OCI-LY3 (cell line): Measurements from ENCODE around the gene ATIC.
A peak's percentile ranks its signal among the peaks of the same experiment; 100 is the strongest.
"Not testable (repeated sequence)": the region's sequence is repeated elsewhere in the genome, so short reads cannot be mapped to it uniquely, and the experiment has no call there.

ENCODE experiments used
- H2AFZ ChIP-seq: fragments of 200-600, 300-600 bp; shearing (Covaris generic); 2 replicates; pipeline ENCODE4 v1.6.0; 2014; ENCODE audit warnings: antibody characterized with exemption, low read depth, low read length
- H3K27ac ChIP-seq: fragments of 200-600, 300-600 bp; sonication (generic); 2 replicates; pipeline ENCODE4 v1.5.1; 2014; ENCODE audit warnings: mild to moderate bottlenecking, low read length, moderate library complexity, mixed read lengths
- H3K27me3 ChIP-seq: fragments of 200-600, 300-600 bp; sonication (generic); 2 replicates; pipeline ENCODE4 v1.6.1; 2014; ENCODE audit warnings: low read depth, low read length, mixed read lengths
- H3K36me3 ChIP-seq: fragments of 200-600, 300-600 bp; sonication (generic); replicated peaks from 2 replicates; pipeline ENCODE3; 2014; ENCODE audit warnings: low read depth, low read length, mixed read lengths
- H3K4me1 ChIP-seq: fragments of 300-600, 200-600 bp; sonication (generic); 2 replicates; pipeline ENCODE4 v1.6.1; 2014; ENCODE audit warnings: low read length, mixed read lengths
- H3K4me2 ChIP-seq: fragments of 200-600, 300-600 bp; sonication (generic); 2 replicates; pipeline ENCODE4 v1.6.1; 2014; ENCODE audit warnings: low read length, mixed read lengths
- H3K4me3 ChIP-seq: fragments of 300-600, 200-600 bp; sonication (generic); 2 replicates; pipeline ENCODE4 v1.5.1; 2014; ENCODE audit warnings: antibody characterized with exemption, mild to moderate bottlenecking, low read length, moderate library complexity
- H3K79me2 ChIP-seq: fragments of 300-600, 200-600 bp; shearing (Covaris generic); 2 replicates; pipeline ENCODE4 v1.6.1; 2014; ENCODE audit warnings: mild to moderate bottlenecking, low read length, mixed read lengths
- H3K9ac ChIP-seq: fragments of 300-600, 200-600 bp; shearing (Covaris generic); 2 replicates; pipeline ENCODE4 v1.6.0; 2014; ENCODE audit warnings: mild to moderate bottlenecking, low read length, moderate library complexity
- H3K9me3 ChIP-seq: fragments of 200-600, 300-600 bp; shearing (Covaris generic); 2 replicates; pipeline ENCODE4 v1.6.1; 2014; ENCODE audit warnings: low read length, mixed read lengths; ENCODE audit not compliant: insufficient read depth
- H4K20me1 ChIP-seq: fragments of 200-600, 300-600 bp; sonication (generic); 2 replicates; pipeline ENCODE4 v1.6.1; 2016; ENCODE audit warnings: low read length, mixed read lengths; ENCODE audit not compliant: insufficient read depth
- EZH2phosphoT487 ChIP-seq: fragments of 200-600 bp; shearing (Covaris generic); IDR thresholded peaks from 2 replicates; pipeline ENCODE4 v1.6.1; 2018; ENCODE audit warnings: antibody characterized with exemption, mixed run types, low read depth
- TF ChIP-seq, protein P1 (sequence below): fragments of 200-600, 300-600 bp; sonication (generic); IDR thresholded peaks from 2 replicates; pipeline ENCODE4 v1.5.1; 2014; ENCODE audit warnings: antibody characterized with exemption, low read length, low read depth

Gene ATIC

DNA sequence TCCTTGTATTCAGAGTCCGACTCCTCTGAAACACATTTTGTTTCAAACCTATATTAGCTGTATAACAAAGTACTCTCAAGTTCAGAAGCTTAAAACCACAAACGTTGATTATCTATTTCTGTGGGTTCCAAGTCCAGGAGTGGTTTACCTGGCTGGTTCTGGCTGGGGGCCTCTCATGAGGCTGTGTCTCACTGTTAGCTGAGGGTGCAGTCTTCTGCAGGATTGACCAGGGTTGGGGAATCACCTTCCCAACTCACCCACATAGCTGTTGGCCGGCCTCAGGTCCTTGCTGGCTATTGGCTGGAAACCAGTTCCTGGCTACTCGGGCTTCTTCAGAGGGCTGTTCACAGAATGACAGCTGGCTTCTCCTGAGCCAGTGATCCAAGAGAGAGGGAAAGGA, 18.0 kb upstream of the ATIC start:
- Histone ChIP-seq H3K4me1 (no peaks in the 10 kb centered on the region), H2AFZ (no peak overlapping the region), H3K9ac (no peak overlapping the region), H3K4me3 (no peak overlapping the region), H3K79me2 (no peaks in the 10 kb centered on the region), H3K36me3 (no peaks in the 10 kb centered on the region), H3K27me3 (no peaks in the 10 kb centered on the region), H3K27ac (no peak overlapping the region), H4K20me1 (no peaks in the 10 kb centered on the region), H3K9me3 (no peaks in the 10 kb centered on the region), H3K4me2 (no peak overlapping the region)
- TF ChIP-seq, protein P1, sequence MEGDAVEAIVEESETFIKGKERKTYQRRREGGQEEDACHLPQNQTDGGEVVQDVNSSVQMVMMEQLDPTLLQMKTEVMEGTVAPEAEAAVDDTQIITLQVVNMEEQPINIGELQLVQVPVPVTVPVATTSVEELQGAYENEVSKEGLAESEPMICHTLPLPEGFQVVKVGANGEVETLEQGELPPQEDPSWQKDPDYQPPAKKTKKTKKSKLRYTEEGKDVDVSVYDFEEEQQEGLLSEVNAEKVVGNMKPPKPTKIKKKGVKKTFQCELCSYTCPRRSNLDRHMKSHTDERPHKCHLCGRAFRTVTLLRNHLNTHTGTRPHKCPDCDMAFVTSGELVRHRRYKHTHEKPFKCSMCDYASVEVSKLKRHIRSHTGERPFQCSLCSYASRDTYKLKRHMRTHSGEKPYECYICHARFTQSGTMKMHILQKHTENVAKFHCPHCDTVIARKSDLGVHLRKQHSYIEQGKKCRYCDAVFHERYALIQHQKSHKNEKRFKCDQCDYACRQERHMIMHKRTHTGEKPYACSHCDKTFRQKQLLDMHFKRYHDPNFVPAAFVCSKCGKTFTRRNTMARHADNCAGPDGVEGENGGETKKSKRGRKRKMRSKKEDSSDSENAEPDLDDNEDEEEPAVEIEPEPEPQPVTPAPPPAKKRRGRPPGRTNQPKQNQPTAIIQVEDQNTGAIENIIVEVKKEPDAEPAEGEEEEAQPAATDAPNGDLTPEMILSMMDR, result no peak
- no peak for TF ChIP-seq EZH2phosphoT487

GRCh38 chr2:215299337-215299859, 12.5 kb upstream of the ATIC start:
- H3K4me3 ChIP-seq, result no peak overlapping the region
- H4K20me1 ChIP-seq, result no peaks in the 10 kb centered on the region
- no peak overlapping the region for H3K27ac ChIP-seq
- no peaks in the 10 kb centered on the region for H3K27me3 ChIP-seq
- H3K9me3 ChIP-seq, result no peaks in the 10 kb centered on the region; the same call in 1 of the 2 replicates
- no peak overlapping the region for H3K9ac ChIP-seq
- TF ChIP-seq, protein P1, result no peak
- no peak for TF ChIP-seq EZH2phosphoT487
- no peaks in the 10 kb centered on the region for H3K4me1 ChIP-seq
- H3K4me2 ChIP-seq, result no peak overlapping the region
- no peaks in the 10 kb centered on the region for H3K36me3 ChIP-seq
- no peak overlapping the region for H2AFZ ChIP-seq
- H3K79me2 ChIP-seq, result no peaks in the 10 kb centered on the region

DNA sequence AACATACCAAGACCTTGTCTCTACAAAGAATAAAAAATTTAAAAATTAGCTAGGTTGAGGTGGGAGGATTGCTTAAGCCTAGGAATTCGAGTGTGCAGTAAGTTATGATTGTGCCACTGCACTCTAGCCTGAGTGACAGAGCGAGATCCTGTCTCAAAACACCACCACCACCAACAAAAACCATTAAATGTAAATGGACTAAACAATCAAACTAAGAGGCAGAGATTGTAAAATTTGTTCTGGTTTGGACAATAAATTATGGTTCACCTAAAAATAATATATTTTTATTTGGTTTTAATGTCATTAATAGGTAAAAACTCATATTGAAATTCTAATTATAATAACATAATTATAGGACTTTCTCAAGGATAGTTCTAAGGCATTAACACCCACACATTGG, 9.9 kb upstream of the ATIC start:
- Histone ChIP-seq H3K79me2 (no peaks in the 10 kb centered on the region), H3K9me3 (no peaks in the 10 kb centered on the region; the same call in 1 of the 2 replicates), H3K9ac (no peak overlapping the region), H3K27me3 (no peaks in the 10 kb centered on the region), H4K20me1 (no peaks in the 10 kb centered on the region), H3K27ac (no peak overlapping the region), H2AFZ (no peak overlapping the region), H3K4me3 (no peak overlapping the region), H3K4me1 (no peaks in the 10 kb centered on the region), H3K36me3 (no peaks in the 10 kb centered on the region), H3K4me2 (no peak overlapping the region)
- TF ChIP-seq EZH2phosphoT487, result no peak
- TF ChIP-seq, protein P1, result no peak

- Histone ChIP-seq H3K4me3 (peak overlapping the region; percentile 98), H3K27ac (peak overlapping the region; percentile 41), H3K9ac (peak overlapping the region; percentile 94), H3K4me2 (peak overlapping the region; percentile 62), H3K36me3 (peaks cover 22% of the 10 kb centered on the region), H3K79me2 (peaks cover 43% of the 10 kb centered on the region)
- not testable (repeated sequence) for H3K27me3 ChIP-seq, H3K4me1 ChIP-seq, H4K20me1 ChIP-seq, H3K9me3 ChIP-seq, H2AFZ ChIP-seq
Measured at GRCh38 chr2:215311259-215311624, 617 bp upstream of the ATIC start.

DNA sequence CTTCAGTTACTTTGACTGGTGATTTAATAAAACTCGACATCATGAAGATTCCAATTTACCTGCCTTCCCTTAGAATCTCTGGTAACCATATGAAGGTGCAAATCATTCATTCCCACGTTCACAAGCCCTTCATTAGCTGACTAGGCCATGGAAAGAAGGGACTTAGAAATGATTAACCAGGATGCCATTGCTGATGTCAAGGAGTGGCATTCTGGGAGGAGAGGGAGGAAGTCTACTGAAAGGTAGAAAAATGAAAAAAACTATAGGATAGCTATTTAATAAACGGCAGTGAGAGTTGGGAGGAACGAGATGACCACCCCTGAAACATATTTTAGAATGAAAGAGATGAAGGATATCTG, 1.4 kb downstream of the ATIC start:
- H3K36me3 ChIP-seq, result peaks cover 24% of the 10 kb centered on the region
- no peaks in the 10 kb centered on the region for H3K9me3 ChIP-seq
- peak overlapping the region; percentile 94 for H3K4me2 ChIP-seq
- no peaks in the 10 kb centered on the region for H4K20me1 ChIP-seq
- peaks cover 58% of the 10 kb centered on the region for H3K79me2 ChIP-seq
- peak overlapping the region; percentile 94 for H3K9ac ChIP-seq
- H3K27ac ChIP-seq, result no peak overlapping the region
- H3K4me1 ChIP-seq, result peaks cover 10% of the 10 kb centered on the region
- peak overlapping the region; percentile 98 for H3K4me3 ChIP-seq
- H3K27me3 ChIP-seq, result no peaks in the 10 kb centered on the region
- H2AFZ ChIP-seq, result no peak overlapping the region
- no peak for TF ChIP-seq EZH2phosphoT487
- TF ChIP-seq, protein P1, result no peak
